Endodermal cell (in vitro differentiated cells): ENCODE results near the gene AKR1D1. TPM values are rescaled to one million over a fixed set of nuclear protein-coding genes. Genes with fewer than 3 reads are reported as not detected.
"Not testable (repeated sequence)": the region's sequence is repeated elsewhere in the genome, so short reads cannot be mapped to it uniquely, and the experiment has no call there.

Source experiments
- DNase-seq: peaks from one replicate; pipeline ENCODE4 v3.0.0-alpha.2; 2017
- H3K27ac ChIP-seq: 2 replicates; pipeline ENCODE4 v1.5.1; 2013; ENCODE audit warnings: mild to moderate bottlenecking, low read depth, low read length, moderate library complexity
- H3K27me3 ChIP-seq: 2 replicates; pipeline ENCODE4 v1.6.1; 2013; ENCODE audit warnings: mild to moderate bottlenecking, low read length, moderate library complexity; ENCODE audit not compliant: insufficient read depth, control insufficient read depth, poor library complexity, severe bottlenecking
- H3K36me3 ChIP-seq: 2 replicates; pipeline ENCODE4 v1.7.0; 2013; ENCODE audit warnings: mild to moderate bottlenecking, low read length, moderate library complexity; ENCODE audit not compliant: control insufficient read depth, insufficient read depth
- H3K4me1 ChIP-seq: one replicate; pipeline ENCODE4 v1.7.0; 2013; ENCODE audit warnings: low read length; ENCODE audit not compliant: control insufficient read depth, insufficient read depth
- H3K4me3 ChIP-seq: 2 replicates; pipeline ENCODE4 v1.5.1; 2013; ENCODE audit warnings: mild to moderate bottlenecking, low read length, moderate library complexity
- H3K9ac ChIP-seq: 2 replicates; pipeline ENCODE4 v1.6.1; 2013; ENCODE audit warnings: mild to moderate bottlenecking, low read length, moderate library complexity; ENCODE audit not compliant: poor library complexity, severe bottlenecking; ENCODE audit errors: extremely low read depth
- H3K9me3 ChIP-seq: 2 replicates; pipeline ENCODE4 v1.6.1; 2013; ENCODE audit warnings: mild to moderate bottlenecking, low read length, moderate library complexity; ENCODE audit not compliant: control insufficient read depth
- H3K27ac Mint-ChIP-seq: 2 replicates; pipeline ENCODE4 v1.8.0; 2020; ENCODE audit warnings: mixed read lengths
- H3K27me3 Mint-ChIP-seq: 2 replicates; pipeline ENCODE4 v1.8.0; 2021; ENCODE audit warnings: mild to moderate bottlenecking, mixed read lengths; ENCODE audit not compliant: insufficient read depth
- H3K36me3 Mint-ChIP-seq: 2 replicates; pipeline ENCODE4 v1.8.0; 2020; ENCODE audit warnings: low read depth, mixed read lengths
- H3K4me1 Mint-ChIP-seq: 2 replicates; pipeline ENCODE4 v1.8.0; 2020; ENCODE audit warnings: mixed read lengths
- H3K4me3 Mint-ChIP-seq: 2 replicates; pipeline ENCODE4 v1.8.0; 2020; ENCODE audit warnings: mild to moderate bottlenecking, moderate library complexity, mixed read lengths
- H3K9me3 Mint-ChIP-seq: 2 replicates; pipeline ENCODE4 v1.8.0; 2020; ENCODE audit warnings: mild to moderate bottlenecking, mixed read lengths
- CTCF ChIP-seq: fragments of 200-600 bp; sonication (generic); conservative IDR thresholded peaks from 2 replicates; pipeline ENCODE4 v1.5.0; 2021; ENCODE audit warnings: antibody characterized with exemption, mild to moderate bottlenecking
- WGBS, 2 experiments: methylation state at CpG; one replicate each; pipeline versions ENCODE4 v1.1.5 to v1.1.7; 2013; ENCODE audit warnings: missing lambda C conversion rate in 2 of 2, mixed read lengths in 1 of 2; ENCODE audit not compliant: insufficient coverage in 1 of 2, insufficient read length in 1 of 2; 5-methylcytosine and 5-hydroxymethylcytosine counted together
- total RNA-seq, 2 donors: library from RNA; stranded (reverse); fragmentation: NEBNext Ultra II Directional in 1 of 2; extraction: Animal tissue kit (Norgen Biotek cat#: 25700) in 1 of 2; gene quantifications; 2 replicates in 1 of 2; 3 replicates in 1 of 2; pipeline ENCODE4 v1.2.1, GENCODE V29; 2021

AKR1D1 gene
- total RNA-seq, 2 donors from 2014 or later, result not detected

- no peaks in the 10 kb centered on the region for H3K27me3 Mint-ChIP-seq
- 80 to 91% methylated on average over 1 to 4 of the region's 5 CpGs for WGBS, 2 experiments
- no peak overlapping the region for H3K27ac ChIP-seq
Measured at GRCh38 chr7:138086563-138087270, 10.5 kb downstream of the AKR1D1 start.

DNA sequence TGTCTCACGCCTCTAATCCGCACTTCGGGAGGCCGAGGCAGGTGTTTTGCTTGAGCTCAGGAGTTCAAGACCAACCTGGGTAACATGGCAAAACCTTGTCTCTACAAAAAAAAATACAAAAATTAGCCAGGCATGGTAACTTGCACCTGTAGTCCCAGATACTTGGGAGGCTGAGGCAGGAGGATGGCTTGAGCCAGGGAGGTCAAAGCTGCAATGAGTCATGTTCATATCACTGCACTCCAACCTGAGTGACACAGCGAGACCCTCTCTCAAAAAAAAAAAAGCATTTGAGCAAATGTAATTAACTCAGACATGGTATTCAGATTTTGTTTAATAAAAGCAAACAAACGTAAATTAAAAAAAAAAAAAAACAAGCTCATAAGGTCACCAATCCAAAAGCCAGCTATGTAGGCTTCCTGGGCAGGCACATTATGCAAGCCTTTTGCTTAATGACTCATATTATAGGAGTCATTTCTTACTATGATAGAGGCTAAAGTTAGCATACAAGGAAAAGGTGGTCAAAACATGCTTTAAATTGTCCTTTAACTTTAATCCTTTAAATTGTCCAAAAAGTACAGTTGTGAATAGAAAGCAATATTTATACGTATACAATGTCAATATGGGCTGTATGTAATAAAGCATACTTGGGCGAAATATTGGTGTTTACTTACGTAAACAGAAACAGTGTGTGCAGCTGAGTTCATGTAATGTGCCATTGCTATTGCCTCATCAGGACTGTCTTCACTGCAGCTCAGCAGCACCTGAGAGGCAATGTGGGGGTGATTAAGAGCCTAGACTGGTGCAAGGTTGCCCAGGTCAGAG, 13.0 kb downstream of the AKR1D1 start:
- Mint-ChIP-seq H3K4me3 (no peak overlapping the region), H3K27me3 (no peaks in the 10 kb centered on the region), H3K36me3 (no peaks in the 10 kb centered on the region), H3K27ac (no peak overlapping the region), H3K4me1 (no peaks in the 10 kb centered on the region), H3K9me3 (peaks cover 6% of the 10 kb centered on the region)
- no peak for DNase-seq
- H3K36me3 ChIP-seq, result no peaks in the 10 kb centered on the region
- no peaks in the 10 kb centered on the region for H3K4me1 ChIP-seq
- no peaks in the 10 kb centered on the region for H3K27me3 ChIP-seq
- 95 to 100% methylated on average over 8 to 9 of the region's 9 CpGs for WGBS, 2 experiments
- no peak for TF ChIP-seq CTCF
- no peak overlapping the region for H3K9ac ChIP-seq
- H3K27ac ChIP-seq, result no peak overlapping the region
- no peak overlapping the region for H3K4me3 ChIP-seq
- H3K9me3 ChIP-seq, result peaks cover 10% of the 10 kb centered on the region

More at GRCh38 chr7:138086563-138087270, 10.5 kb downstream of the AKR1D1 start:
- Mint-ChIP-seq H3K4me1 (no peaks in the 10 kb centered on the region), H3K27ac (no peak overlapping the region), H3K9me3 (peaks cover 6% of the 10 kb centered on the region), H3K36me3 (no peaks in the 10 kb centered on the region), H3K4me3 (no peak overlapping the region)
- no peak for TF ChIP-seq CTCF
- no peak for DNase-seq
- H3K9me3 ChIP-seq, result peaks cover 10% of the 10 kb centered on the region
- no peak overlapping the region for H3K4me3 ChIP-seq
- H3K27me3 ChIP-seq, result no peaks in the 10 kb centered on the region
- no peaks in the 10 kb centered on the region for H3K4me1 ChIP-seq
- H3K9ac ChIP-seq, result no peak overlapping the region
- no peaks in the 10 kb centered on the region for H3K36me3 ChIP-seq

- Mint-ChIP-seq H3K4me3 (no peak overlapping the region), H3K27ac (no peak overlapping the region), H3K9me3 (peaks cover 6% of the 10 kb centered on the region), H3K36me3 (no peaks in the 10 kb centered on the region), H3K4me1 (no peaks in the 10 kb centered on the region), H3K27me3 (no peaks in the 10 kb centered on the region)
- peaks cover 10% of the 10 kb centered on the region for H3K9me3 ChIP-seq
- no peak for DNase-seq
- H3K27ac ChIP-seq, result no peak overlapping the region
- no peaks in the 10 kb centered on the region for H3K4me1 ChIP-seq
- no peaks in the 10 kb centered on the region for H3K27me3 ChIP-seq
- TF ChIP-seq CTCF, result no peak
- no peaks in the 10 kb centered on the region for H3K36me3 ChIP-seq
- H3K4me3 ChIP-seq, result no peak overlapping the region
- WGBS, 2 experiments, result 95 to 100% methylated on average over 1 to 3 of the region's 3 CpGs
- H3K9ac ChIP-seq, result no peak overlapping the region
Measured at GRCh38 chr7:138091032-138091431, 14.8 kb downstream of the AKR1D1 start.

DNA sequence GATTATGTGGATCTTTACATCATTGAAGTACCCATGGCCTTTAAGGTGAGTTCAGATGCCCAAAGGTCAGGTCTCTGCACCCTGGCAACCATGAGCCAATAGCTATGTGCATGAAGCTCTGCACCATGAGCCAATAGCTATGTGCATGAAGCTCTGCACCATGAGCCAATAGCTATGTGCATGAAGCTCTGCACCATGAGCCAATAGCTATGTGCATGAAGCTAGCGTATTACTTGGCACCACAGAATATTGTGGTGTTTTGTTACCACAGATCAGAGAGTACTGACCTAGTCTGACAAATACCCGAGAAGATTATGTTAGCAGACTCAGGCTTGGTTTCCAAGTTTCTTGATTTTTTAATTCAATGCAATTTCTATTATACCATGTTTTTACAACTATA, 15.6 kb downstream of the AKR1D1 start:
- not testable (repeated sequence) for H3K27me3 ChIP-seq, H3K27ac Mint-ChIP-seq, H3K27me3 Mint-ChIP-seq, H3K27ac ChIP-seq, H3K4me3 ChIP-seq, H3K4me1 Mint-ChIP-seq, H3K36me3 ChIP-seq, H3K9me3 ChIP-seq, H3K9me3 Mint-ChIP-seq, H3K36me3 Mint-ChIP-seq, DNase-seq, H3K4me3 Mint-ChIP-seq, H3K4me1 ChIP-seq, H3K9ac ChIP-seq
- WGBS, 2 experiments, result 93 to 100% methylated on average over 1 to 2 of the region's 2 CpGs
